ENCODE data around the gene ALPK1.

- no peak for TF ChIP-seq SMC3 (conservative IDR thresholded peaks at IDR 0.05; ENCODE audit: poor library complexity)
- no peak for TF ChIP-seq POLR2AphosphoS5 (IDR thresholded peaks at IDR 0.05)
- no peak for TF ChIP-seq CTCF (IDR thresholded peaks at IDR 0.05; ENCODE audit: poor library complexity, severe bottlenecking)
- TF ChIP-seq EP300 (conservative IDR thresholded peaks at IDR 0.05; ENCODE audit: poor library complexity, severe bottlenecking): no peak
- no peak for TF ChIP-seq REST (IDR thresholded peaks at IDR 0.05; ENCODE audit: borderline replicate concordance)
- no peak for TF ChIP-seq TAF1 (IDR thresholded peaks at IDR 0.05; ENCODE audit: low read depth)
- no peak for TF ChIP-seq EZH2 (IDR thresholded peaks at IDR 0.05; ENCODE audit: borderline replicate concordance, insufficient read depth, low read length, poor library complexity, severe bottlenecking)
Measured at GRCh38 chr4:112451831-112452230, 154.7 kb downstream of the ALPK1 start.

Measured in neural cell (in vitro differentiated cells).